ENCODE results near the gene NEK8. TPM values are rescaled to one million over a fixed set of nuclear protein-coding genes. Genes with fewer than 3 reads are reported as not detected.

NEK8 gene
- total and polyA plus RNA-seq, 9 of the 15 experiments (the other 6 are each of a cell fraction or from before 2014, with no cell fraction given), result 0.98 to 16.6 (median 4.6) TPM

GRCh38 chr17:28737316-28737715 is 8.7 kb downstream of the NEK8 start:
- Histone ChIP-seq H4K20me1 (replicated peaks; ENCODE audit: control insufficient read depth, insufficient read depth, low read length) (no peaks in the 10 kb centered on the region), H3K9ac (ENCODE audit: insufficient read depth in 1 of 2, low read depth in 2 of 2, low read length in 2 of 2) (peak overlapping the region in 1 of 2 experiments; percentile 76; a peak in 2 of 4 replicates), H3K36me3 (ENCODE audit: control insufficient read depth, insufficient read depth, low read length) (peaks cover 9% of the 10 kb centered on the region; the same call in 2 of the 3 replicates), H3K4me3 (no peak overlapping the region), H3K9me1 (ENCODE audit: control insufficient read depth, insufficient read depth, low read length) (no peaks in the 10 kb centered on the region), H3K27ac (ENCODE audit: extremely low read depth, low read depth, low read length) (no peak overlapping the region), H2AFZ (ENCODE audit: low read depth, low read length) (no peak overlapping the region), H3K9me3 (replicated peaks; ENCODE audit: control insufficient read depth, insufficient read depth, low read depth, low read length) (no peaks in the 10 kb centered on the region), H3K79me2 (ENCODE audit: control insufficient read depth, insufficient read depth, low read length) (no peaks in the 10 kb centered on the region), H3K4me2 (ENCODE audit: insufficient read depth, low read length) (no peak overlapping the region), H3K4me1 (replicated peaks in 1 of 2; ENCODE audit: control insufficient read depth in 2 of 2, insufficient read depth in 2 of 2, low read length in 2 of 2) (peaks cover 46 to 72% of the 10 kb centered on the region in 2 experiments), H3K27me3 (ENCODE audit: control insufficient read depth in 2 of 2, insufficient read depth in 2 of 2, low read length in 2 of 2) (no peaks in the 10 kb centered on the region)
- TF ChIP-seq KAT2B (IDR thresholded peaks at IDR 0.05; ENCODE audit: low read depth, low read length) (no peak), ARID2 (IDR thresholded peaks at IDR 0.05) (no peak), SRSF9 (IDR thresholded peaks at IDR 0.05; ENCODE audit: borderline replicate concordance, low read depth, low read length) (no peak), RBM34 (IDR thresholded peaks at IDR 0.05; ENCODE audit: borderline replicate concordance, insufficient read depth, low read length) (no peak), GTF3C2 (IDR thresholded peaks at IDR 0.05; ENCODE audit: borderline replicate concordance, extremely low read depth, insufficient read length) (no peak), ATF2 (CRISPR knock-in tag; IDR thresholded peaks at IDR 0.05) (no peak), EZH2 (IDR thresholded peaks at IDR 0.05; ENCODE audit: borderline replicate concordance, low read depth, low read length) (no peak), SMAD2 (IDR thresholded peaks at IDR 0.05; ENCODE audit: low read depth, low read length) (no peak), ZNF696 (CRISPR knock-in tag; conservative IDR thresholded peaks at IDR 0.05) (no peak), PURB (CRISPR knock-in tag; IDR thresholded peaks at IDR 0.05; ENCODE audit: low read depth) (no peak), ZNF184 (CRISPR knock-in tag; IDR thresholded peaks at IDR 0.05) (no peak), POLR3A (IDR thresholded peaks at IDR 0.05; ENCODE audit: borderline replicate concordance, extremely low read depth, insufficient read depth, insufficient read length) (no peak), DPF2 (IDR thresholded peaks at IDR 0.05) (no peak), ARHGAP35 (IDR thresholded peaks at IDR 0.05; ENCODE audit: partially characterized antibody) (no peak)
- no TSS peak for BruUV-seq (replicated peaks)
- POLR2A ChIA-PET, result no interaction called here
- intact Hi-C loops (cut with micrococcal nuclease), result no loop called here
- CTCF ChIA-PET (ENCODE audit: low intra/inter-chr PET ratio), result no interaction called here
- in situ Hi-C loops (cut with MboI), result no loop called here
- 94% methylated on average over 12 of the region's 12 CpGs for WGBS (ENCODE audit: insufficient coverage, low coverage, missing lambda C conversion rate)
- ATAC-seq, result no peak
- no peak for FAIRE-seq
- DNase-seq (ENCODE audit: extremely low read depth in 1 of 4, low spot score in 3 of 4), result no peak

Measured in K562 (cell line).